Astrocyte (in vitro differentiated cells and primary cell): Measurements from ENCODE around the gene CCDC61. TPM values are rescaled to one million over a fixed set of nuclear protein-coding genes. Genes with fewer than 3 reads are reported as not detected.

Experiments
- DNase-seq: peaks from one replicate; pipeline ENCODE4 v3.0.0-alpha.2; 2010; ENCODE audit warnings: low read depth
- FAIRE-seq: peaks from 2 replicates; lab custom pipeline; 2011; peaks lifted over from hg19 to GRCh38; lab: Jason Lieb, UNC
- H2AFZ ChIP-seq: 2 replicates; pipeline ENCODE4 v1.6.0; 2012; ENCODE audit warnings: low read depth, low read length, inconsistent platforms
- H3K27ac ChIP-seq: 2 replicates; pipeline ENCODE4 v1.5.1; 2011; ENCODE audit warnings: low read depth, low read length, inconsistent platforms
- H3K27me3 ChIP-seq: 2 replicates; pipeline ENCODE4 v1.6.0; 2011; ENCODE audit warnings: low read length, inconsistent platforms; ENCODE audit not compliant: insufficient read depth
- H3K36me3 ChIP-seq: 2 replicates; pipeline ENCODE4 v1.5.1; 2011; ENCODE audit warnings: low read length, inconsistent platforms; ENCODE audit not compliant: insufficient read depth
- H3K4me1 ChIP-seq: 2 replicates; pipeline ENCODE4 v1.5.1; 2011; ENCODE audit warnings: low read length, inconsistent platforms; ENCODE audit not compliant: insufficient read depth
- H3K4me2 ChIP-seq: 2 replicates; pipeline ENCODE4 v1.6.0; 2012; ENCODE audit warnings: low read length, inconsistent platforms
- H3K4me3 ChIP-seq: 2 replicates; pipeline ENCODE4 v1.5.1; 2011; ENCODE audit warnings: low read depth, mild to moderate bottlenecking, low read length, inconsistent platforms; ENCODE audit not compliant: insufficient read depth
- H3K79me2 ChIP-seq: 2 replicates; pipeline ENCODE4 v1.6.0; 2012; ENCODE audit warnings: mild to moderate bottlenecking, low read length, inconsistent platforms; ENCODE audit not compliant: insufficient read depth
- H3K9ac ChIP-seq: 2 replicates; pipeline ENCODE4 v1.6.0; 2012; ENCODE audit warnings: mild to moderate bottlenecking, low read length, inconsistent platforms
- H3K9me3 ChIP-seq: 2 replicates; pipeline ENCODE4 v1.5.1; 2012; ENCODE audit warnings: low read depth, mild to moderate bottlenecking, low read length, inconsistent platforms; ENCODE audit not compliant: insufficient read depth
- H4K20me1 ChIP-seq: 2 replicates; pipeline ENCODE4 v1.6.0; 2012; ENCODE audit warnings: low read length, inconsistent platforms; ENCODE audit not compliant: insufficient read depth
- H3K27ac Mint-ChIP-seq: one replicate; pipeline ENCODE4 v1.8.0; 2021; ENCODE audit warnings: mild to moderate bottlenecking, mixed read lengths; ENCODE audit not compliant: unreplicated experiment
- H3K27me3 Mint-ChIP-seq: one replicate; pipeline ENCODE4 v1.8.0; 2021; ENCODE audit warnings: low read depth, mixed read lengths; ENCODE audit not compliant: unreplicated experiment
- H3K36me3 Mint-ChIP-seq: one replicate; pipeline ENCODE4 v1.8.0; 2021; ENCODE audit warnings: low read depth, mixed read lengths; ENCODE audit not compliant: unreplicated experiment
- H3K4me1 Mint-ChIP-seq: one replicate; pipeline ENCODE4 v1.8.0; 2021; ENCODE audit warnings: low read depth, mixed read lengths; ENCODE audit not compliant: unreplicated experiment
- H3K4me3 Mint-ChIP-seq: one replicate; pipeline ENCODE4 v1.8.0; 2021; ENCODE audit warnings: mild to moderate bottlenecking, moderate library complexity, mixed read lengths; ENCODE audit not compliant: unreplicated experiment
- H3K9me3 Mint-ChIP-seq: one replicate; pipeline ENCODE4 v1.8.0; 2021; ENCODE audit warnings: mild to moderate bottlenecking, mixed read lengths; ENCODE audit not compliant: unreplicated experiment
- EZH2 ChIP-seq: IDR thresholded peaks from 2 replicates; pipeline ENCODE4 v1.6.1; 2012; ENCODE audit warnings: mild to moderate bottlenecking, low read length, inconsistent platforms; ENCODE audit not compliant: insufficient read depth
- total RNA-seq: library from RNA; stranded (reverse); gene quantifications from 2 replicates; pipeline ENCODE4 v1.2.1, GENCODE V29; 2021
- TF ChIP-seq, protein P1 (sequence below): IDR thresholded peaks from 2 replicates; pipeline ENCODE4 v1.5.1; 2011; ENCODE audit warnings: low read depth, mild to moderate bottlenecking, inconsistent platforms, low read length, moderate library complexity; ENCODE audit not compliant: insufficient read depth

CCDC61 gene
- total RNA-seq, 1 donor from 2014 or later, result 6.6 TPM

DNA sequence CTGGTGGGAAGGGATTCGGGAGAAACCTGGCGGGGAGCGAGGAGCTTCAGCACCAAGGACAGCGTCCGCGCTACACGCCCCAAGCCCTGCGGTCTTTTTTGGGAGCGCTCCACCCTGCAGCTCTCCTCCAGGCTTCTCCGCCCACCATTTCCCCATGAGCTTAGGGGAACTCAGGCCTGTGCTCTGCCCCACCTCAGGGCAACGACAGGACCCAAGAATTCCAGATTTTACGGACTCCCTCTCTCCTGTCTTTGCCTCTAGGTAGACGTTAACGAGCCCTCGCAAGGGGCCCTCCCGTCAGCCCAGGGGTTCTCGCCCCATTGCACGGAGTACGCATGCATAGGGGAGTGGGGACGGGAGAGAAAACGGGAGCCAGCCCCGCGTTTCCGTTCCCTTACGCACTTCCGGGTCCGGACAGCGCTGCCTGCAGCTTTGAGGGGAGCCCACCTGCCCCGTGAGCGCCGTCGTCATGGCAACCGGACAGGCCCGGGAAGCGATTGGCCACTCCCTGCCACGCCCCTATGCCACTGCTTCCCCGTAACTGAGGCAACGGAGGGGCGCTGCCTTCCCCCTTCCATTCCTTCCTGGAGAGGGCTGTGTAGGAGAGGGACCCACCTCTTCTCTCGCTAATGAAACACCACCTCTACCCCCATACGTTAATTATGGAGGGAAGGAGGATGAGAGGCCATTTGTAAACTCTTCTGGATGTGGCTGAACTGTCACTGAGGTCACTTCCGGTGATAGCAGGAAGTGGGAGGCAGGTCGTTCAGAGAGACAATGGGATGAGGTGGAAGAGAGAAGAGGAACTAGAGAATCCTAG, 42.4 kb upstream of the CCDC61 start:
- no peak overlapping the region for H3K27ac Mint-ChIP-seq
- H3K4me3 ChIP-seq, result no peak overlapping the region

DNA sequence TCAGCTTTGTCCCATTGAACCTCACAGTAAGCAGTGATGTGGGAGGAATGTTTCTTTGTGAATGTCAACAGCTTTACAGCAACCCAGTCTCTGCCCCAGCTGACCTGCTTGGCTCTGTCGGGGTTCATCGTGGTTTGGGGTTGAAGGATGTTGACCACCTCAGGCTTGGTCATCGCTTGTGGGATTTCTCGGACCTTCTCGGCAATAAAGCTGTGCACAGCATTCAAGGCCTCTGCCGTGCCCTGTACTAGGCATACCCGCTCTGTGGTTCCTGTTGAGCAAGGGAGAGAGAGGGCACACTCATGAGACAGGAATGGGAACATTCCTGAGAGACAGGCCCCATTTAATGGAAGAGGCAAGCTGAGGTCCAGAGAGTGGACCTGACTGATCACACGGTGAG, 41.6 kb upstream of the CCDC61 start:
- H3K27ac ChIP-seq, result peak overlapping the region; percentile 41
- peaks cover 4% of the 10 kb centered on the region for H3K36me3 Mint-ChIP-seq
- no peak overlapping the region for H3K9ac ChIP-seq
- peak overlapping the region; percentile 55 for H3K4me2 ChIP-seq
- H2AFZ ChIP-seq, result no peak overlapping the region
- no peaks in the 10 kb centered on the region for H3K36me3 ChIP-seq
- H3K79me2 ChIP-seq, result no peaks in the 10 kb centered on the region
- H3K4me3 ChIP-seq, result no peak overlapping the region
- H3K27ac Mint-ChIP-seq, result no peak overlapping the region
- H4K20me1 ChIP-seq, result no peaks in the 10 kb centered on the region
- H3K9me3 ChIP-seq, result no peaks in the 10 kb centered on the region
- no peaks in the 10 kb centered on the region for H3K27me3 Mint-ChIP-seq
- no peaks in the 10 kb centered on the region for H3K27me3 ChIP-seq
- DNase-seq (peak; percentile 65), FAIRE-seq (no peak)
- H3K4me3 Mint-ChIP-seq, result no peak overlapping the region
- peaks cover 20% of the 10 kb centered on the region for H3K4me1 Mint-ChIP-seq
- TF ChIP-seq EZH2, result no peak
- TF ChIP-seq, protein P1, sequence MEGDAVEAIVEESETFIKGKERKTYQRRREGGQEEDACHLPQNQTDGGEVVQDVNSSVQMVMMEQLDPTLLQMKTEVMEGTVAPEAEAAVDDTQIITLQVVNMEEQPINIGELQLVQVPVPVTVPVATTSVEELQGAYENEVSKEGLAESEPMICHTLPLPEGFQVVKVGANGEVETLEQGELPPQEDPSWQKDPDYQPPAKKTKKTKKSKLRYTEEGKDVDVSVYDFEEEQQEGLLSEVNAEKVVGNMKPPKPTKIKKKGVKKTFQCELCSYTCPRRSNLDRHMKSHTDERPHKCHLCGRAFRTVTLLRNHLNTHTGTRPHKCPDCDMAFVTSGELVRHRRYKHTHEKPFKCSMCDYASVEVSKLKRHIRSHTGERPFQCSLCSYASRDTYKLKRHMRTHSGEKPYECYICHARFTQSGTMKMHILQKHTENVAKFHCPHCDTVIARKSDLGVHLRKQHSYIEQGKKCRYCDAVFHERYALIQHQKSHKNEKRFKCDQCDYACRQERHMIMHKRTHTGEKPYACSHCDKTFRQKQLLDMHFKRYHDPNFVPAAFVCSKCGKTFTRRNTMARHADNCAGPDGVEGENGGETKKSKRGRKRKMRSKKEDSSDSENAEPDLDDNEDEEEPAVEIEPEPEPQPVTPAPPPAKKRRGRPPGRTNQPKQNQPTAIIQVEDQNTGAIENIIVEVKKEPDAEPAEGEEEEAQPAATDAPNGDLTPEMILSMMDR, result no peak
- peaks cover 44% of the 10 kb centered on the region for H3K4me1 ChIP-seq
- no peaks in the 10 kb centered on the region for H3K9me3 Mint-ChIP-seq

More for the DNA sequence above, 42.4 kb upstream of the CCDC61 start:
- Histone ChIP-seq H4K20me1 (no peaks in the 10 kb centered on the region), H3K9me3 (no peaks in the 10 kb centered on the region), H3K27me3 (no peaks in the 10 kb centered on the region), H3K27ac (peak overlapping the region; percentile 10), H3K36me3 (no peaks in the 10 kb centered on the region), H3K79me2 (no peaks in the 10 kb centered on the region), H2AFZ (peak overlapping the region; percentile 42), H3K4me1 (peaks cover 39% of the 10 kb centered on the region), H3K4me2 (peak overlapping the region; percentile 55), H3K9ac (no peak overlapping the region)
- H3K36me3 Mint-ChIP-seq, result peaks cover 2% of the 10 kb centered on the region
- H3K27me3 Mint-ChIP-seq, result no peaks in the 10 kb centered on the region
- DNase-seq (peak; percentile 10), FAIRE-seq (no peak)
- no peak for TF ChIP-seq EZH2
- TF ChIP-seq, protein P1, result no peak
- peak overlapping the region; percentile 76 for H3K4me3 Mint-ChIP-seq
- peaks cover 13% of the 10 kb centered on the region for H3K4me1 Mint-ChIP-seq
- no peaks in the 10 kb centered on the region for H3K9me3 Mint-ChIP-seq

DNA sequence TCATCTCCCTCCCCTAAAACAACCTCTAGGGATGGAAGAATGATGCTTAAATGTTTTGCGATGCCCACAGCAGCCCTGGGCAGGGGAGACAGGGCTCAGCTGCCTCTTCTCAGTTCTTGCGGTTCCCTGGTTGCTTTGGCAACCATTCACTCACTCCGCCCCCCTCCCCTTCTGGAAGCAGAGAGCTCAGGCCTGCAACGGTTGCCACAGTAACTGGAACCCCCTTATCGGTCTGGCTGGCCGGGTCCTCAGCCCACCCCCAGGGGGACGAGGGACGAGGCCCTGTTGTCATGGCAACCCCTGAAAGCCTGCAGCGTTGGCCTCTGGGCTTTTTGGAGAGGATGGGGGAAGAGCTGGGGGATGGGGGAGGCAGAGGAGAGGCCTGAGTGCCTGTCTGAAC, 41.1 kb upstream of the CCDC61 start:
- Histone ChIP-seq H3K36me3 (no peaks in the 10 kb centered on the region), H3K27ac (peak overlapping the region; percentile 41), H2AFZ (no peak overlapping the region), H3K27me3 (no peaks in the 10 kb centered on the region), H4K20me1 (no peaks in the 10 kb centered on the region), H3K9me3 (no peaks in the 10 kb centered on the region), H3K4me1 (peaks cover 49% of the 10 kb centered on the region), H3K79me2 (no peaks in the 10 kb centered on the region), H3K4me3 (no peak overlapping the region), H3K4me2 (peak overlapping the region; percentile 55), H3K9ac (no peak overlapping the region)
- peaks cover 4% of the 10 kb centered on the region for H3K36me3 Mint-ChIP-seq
- H3K9me3 Mint-ChIP-seq, result no peaks in the 10 kb centered on the region
- no peak overlapping the region for H3K27ac Mint-ChIP-seq
- H3K27me3 Mint-ChIP-seq, result no peaks in the 10 kb centered on the region
- FAIRE-seq (no peak), DNase-seq (peak; percentile 46)
- H3K4me1 Mint-ChIP-seq, result peaks cover 25% of the 10 kb centered on the region
- H3K4me3 Mint-ChIP-seq, result no peak overlapping the region
- TF ChIP-seq, protein P1, result no peak
- TF ChIP-seq EZH2, result no peak
